HTR-8/SVneo (cell line): ENCODE results near the gene ADAMTS17.

ENCODE experiments used
- DNase-seq: peaks from one replicate; pipeline ENCODE4 v3.0.0; 2011; ENCODE audit warnings: low spot score, mixed read lengths; ENCODE audit not compliant: insufficient read length
- FAIRE-seq: peaks from 2 replicates; lab custom pipeline; 2011; peaks lifted over from hg19 to GRCh38; lab: Jason Lieb, UNC

Gene ADAMTS17

DNA sequence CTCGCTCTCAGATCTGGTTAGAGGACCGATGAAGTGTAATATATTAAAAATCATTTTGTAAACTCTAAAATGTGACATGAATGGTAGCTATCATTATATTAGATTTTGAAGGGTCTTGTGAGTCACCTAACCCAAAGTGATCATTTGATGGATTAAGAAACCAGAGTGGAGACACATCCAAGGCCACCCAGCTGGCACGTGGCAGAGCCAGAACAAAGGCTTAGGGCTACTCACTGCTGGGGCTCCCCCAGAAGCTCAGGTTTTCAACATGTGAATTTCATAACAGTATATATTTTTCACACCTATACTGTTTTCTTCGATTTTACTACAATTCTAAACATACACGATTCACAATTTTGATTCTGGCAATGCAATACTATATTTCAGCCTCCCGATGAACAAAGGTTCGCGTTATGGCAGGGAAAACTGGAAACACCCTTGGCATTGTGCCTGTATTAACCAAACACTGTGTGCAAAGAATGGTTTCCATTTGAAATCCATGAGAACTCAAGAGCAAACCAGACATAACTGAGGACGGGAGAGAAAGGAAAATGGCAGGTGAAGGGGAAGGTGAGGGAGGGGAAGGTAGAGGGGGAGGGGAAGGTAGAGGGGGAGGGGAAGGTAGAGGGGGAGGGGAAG, 88.9 kb downstream of the ADAMTS17 start:
- DNase-seq (no peak), FAIRE-seq (no peak)

DNA sequence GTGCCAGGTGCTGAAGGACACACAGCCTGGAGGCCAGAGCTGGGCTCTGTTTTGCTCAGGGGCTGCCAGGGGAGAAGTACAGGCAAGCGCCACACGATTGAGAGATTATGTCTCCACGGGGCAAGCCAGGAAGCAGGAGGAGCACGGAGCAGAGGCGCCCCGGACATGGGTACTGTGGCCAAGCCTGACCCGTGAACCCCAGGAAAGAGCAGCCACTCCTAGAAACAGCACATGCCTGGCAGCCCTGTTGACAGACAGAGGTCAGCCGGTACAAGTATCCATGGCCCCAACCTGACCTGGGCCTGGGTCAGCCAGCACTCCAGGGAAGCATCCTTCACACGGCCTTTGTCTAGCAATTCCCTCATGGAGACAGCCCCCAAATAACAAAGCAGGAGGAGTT, 89.4 kb downstream of the ADAMTS17 start:
- no peak for DNase-seq
- no peak for FAIRE-seq

DNA sequence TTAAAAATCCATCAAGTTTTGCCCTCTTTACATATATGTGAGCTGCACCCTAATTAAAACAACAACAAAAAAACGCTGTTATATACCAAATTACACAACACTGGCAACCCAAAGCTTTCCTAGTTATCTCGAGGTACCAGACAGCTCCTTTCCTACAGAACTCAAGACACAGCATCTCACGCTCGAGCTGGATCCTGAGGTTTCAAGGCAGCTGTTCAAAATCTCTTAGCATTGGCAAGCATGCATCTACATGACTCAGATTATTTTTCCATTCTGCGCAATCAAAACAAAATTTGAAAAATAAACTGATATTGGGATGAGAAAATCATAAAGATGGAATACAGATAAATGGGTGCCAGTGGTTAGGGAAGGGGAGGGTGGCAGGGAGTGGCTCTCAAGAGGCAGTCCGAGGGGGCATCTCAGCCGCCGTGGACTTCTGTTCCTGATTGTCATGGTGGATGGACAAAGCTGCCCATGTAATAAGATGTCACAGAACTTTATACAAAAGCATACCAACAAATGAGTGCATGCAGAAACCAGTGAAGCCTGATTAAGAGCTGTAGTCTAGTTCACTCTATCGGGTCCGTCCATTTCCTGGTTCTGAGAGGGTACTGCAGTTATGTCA, 91.5 kb downstream of the ADAMTS17 start:
- no peak for DNase-seq

DNA sequence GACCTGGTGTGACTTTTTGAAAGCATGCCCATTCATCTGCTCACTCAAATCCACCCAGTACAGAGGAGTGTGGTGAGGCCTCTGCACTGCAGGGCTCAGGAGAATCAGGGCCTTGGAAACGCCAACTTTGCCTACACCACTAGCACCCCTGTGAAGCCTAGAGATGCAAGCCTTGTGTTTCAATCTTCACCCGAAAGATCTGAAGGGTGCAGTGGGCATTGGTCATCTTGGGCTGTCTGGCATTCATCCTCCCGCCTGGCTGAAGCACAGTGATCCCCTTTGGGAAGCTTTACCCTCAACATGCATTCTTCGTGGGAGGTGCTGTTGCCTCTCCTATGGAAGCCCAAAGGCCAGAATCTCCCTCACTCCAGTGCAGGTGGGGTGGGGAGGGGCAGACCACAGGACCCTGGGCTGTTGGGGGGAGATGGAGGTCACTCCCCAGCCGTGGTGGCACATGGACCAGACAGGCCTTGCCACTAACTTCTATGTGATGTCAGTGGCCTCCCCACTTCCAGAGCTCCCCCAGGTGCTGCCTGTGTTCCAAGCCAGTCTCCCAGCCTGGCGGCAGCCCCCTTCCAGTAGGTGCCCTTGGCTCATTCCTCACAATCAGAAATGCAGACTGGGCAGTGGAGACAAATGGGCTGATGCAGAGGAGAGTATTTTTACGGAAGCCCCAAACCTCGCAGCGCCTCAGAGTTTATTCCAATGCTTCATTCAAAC, 92.5 kb downstream of the ADAMTS17 start:
- FAIRE-seq (no peak), DNase-seq (no peak)

More for the DNA sequence above, 91.5 kb downstream of the ADAMTS17 start:
- FAIRE-seq = no peak

DNA sequence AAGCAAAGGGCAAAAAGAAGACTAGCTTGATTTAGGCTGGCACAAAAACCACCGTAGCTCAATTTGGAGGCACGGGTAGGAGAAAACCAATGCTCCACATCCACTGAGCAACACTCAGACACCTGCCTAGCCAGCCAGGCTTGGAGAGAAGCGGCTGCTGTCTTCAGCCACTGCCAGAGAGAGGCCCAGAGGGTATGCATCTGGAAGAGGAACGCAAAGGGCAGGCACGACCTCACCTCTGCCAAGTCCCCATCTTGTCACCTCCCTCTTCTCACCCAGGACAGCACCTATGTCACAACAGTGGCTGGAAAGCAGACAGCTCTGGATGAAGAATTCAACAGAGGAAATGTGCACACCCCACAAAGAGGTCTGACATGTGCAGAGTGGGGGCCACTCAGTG, 93.5 kb downstream of the ADAMTS17 start:
- no peak for FAIRE-seq
- DNase-seq = no peak

DNA sequence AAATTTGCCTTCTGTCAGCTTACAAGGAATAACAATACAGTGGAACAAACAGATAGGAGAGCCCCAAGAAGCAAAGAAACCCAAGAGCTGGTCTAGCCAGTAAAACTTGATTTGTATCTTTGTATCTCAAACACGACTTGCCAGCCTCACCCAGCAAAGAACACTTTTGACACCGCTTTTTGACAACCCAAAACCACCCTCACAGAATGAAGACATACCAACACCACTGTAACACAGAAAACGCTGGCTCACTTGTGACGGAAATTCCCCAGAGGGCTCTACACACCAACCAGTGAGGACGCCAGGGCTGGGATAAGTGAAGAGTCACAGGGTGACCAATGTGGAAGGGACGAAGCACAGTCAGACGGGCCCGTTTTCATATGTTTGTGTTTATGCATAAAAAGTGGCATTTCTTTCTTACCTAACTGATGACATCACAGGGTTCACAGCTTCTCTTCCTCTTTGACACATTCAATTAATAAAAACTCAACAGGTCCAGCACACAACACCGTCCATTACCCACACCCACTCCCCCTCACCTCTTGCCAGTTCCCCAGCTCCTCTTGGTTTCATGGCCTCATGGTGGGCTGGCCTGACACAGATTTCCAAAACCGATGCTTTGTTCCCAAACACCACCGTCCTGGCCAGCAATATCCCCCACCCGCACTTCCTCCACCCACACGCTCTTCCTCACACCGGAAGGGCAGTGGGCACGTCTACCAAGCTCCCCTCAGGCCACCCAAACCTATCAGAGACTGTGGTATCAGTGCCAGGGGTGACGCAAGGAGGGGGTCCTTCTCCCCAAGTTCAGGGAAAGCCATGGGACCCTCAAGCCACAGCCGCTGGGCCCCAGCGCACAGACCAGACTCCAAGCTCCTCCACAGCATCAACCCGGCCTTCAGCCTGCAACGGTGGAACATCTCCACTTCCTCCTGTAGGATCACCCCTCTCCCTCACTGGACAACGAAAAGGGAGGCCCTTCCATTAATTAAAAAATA, 94.2 kb downstream of the ADAMTS17 start:
- no peak for DNase-seq

DNA sequence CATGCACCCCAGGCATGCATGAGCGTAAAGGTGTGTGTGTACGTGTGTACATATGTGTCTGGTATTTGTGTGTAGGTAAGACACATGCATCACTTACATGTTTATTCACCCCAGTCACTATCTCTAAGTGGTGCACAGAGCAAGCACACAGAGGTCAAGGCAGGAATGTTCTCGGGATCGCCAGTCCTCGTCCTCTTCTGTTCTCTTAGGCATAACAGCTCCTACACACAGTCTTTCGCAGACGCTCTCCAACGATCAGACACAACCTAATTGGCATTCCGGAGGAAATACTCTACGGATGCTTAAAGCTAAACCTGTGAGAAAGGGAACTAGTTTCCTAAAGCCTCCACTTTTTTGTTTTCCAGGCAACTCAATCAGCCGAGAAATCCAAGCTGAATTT, 95.9 kb downstream of the ADAMTS17 start:
- peak; percentile 64 for FAIRE-seq
- DNase-seq = no peak

More for the DNA sequence above, 94.2 kb downstream of the ADAMTS17 start:
- FAIRE-seq = no peak

DNA sequence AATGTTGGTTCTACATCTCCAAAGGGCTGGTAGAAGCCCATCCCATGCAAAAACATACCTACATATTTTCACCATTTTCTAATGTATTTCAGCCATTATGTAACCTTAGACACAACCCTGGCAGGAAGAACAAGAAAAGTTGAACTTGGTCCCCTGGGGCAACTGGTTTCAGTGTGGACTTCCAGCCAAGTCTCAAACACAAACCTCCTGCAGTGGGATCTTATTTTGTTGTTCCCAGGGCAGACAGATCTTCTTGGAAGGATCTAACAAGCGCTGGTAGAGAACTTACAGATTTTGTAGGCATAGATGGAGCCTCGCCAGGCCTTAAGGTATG, 96.3 kb downstream of the ADAMTS17 start:
- FAIRE-seq (no peak), DNase-seq (no peak)

DNA sequence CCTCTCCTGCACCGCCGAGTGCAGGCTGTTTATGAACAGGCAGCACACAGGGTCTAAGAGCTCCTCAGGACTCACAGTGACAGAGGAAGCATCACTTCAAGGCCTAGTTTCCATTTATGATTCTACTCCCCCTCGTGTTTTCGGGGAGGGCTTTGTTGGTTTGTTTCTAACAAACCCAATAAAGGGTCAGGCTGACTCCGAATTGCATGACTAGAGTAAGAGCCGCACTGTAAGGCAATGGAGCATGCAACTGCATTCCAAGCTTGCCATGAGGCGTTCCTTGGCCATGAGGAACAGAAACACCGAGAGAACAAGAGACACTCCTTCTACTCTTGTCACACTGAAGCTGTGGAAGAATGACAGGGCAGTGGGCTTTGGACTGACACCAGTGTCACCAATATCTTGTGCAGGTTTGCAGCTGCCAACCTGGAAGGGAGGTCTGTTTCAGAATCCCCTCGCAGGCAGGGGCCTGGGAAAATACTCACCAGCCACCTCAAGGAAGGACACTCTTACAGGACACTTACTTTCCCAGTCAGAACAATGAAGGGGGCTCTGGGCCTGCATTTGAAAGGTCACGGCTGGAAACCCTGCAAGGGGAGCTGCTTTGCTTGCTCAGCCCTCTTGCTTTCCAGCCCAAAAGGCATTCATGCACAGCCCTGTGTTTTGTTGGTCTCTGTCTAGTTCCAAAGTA, 96.8 kb downstream of the ADAMTS17 start:
- DNase-seq = no peak
- FAIRE-seq = no peak

DNA sequence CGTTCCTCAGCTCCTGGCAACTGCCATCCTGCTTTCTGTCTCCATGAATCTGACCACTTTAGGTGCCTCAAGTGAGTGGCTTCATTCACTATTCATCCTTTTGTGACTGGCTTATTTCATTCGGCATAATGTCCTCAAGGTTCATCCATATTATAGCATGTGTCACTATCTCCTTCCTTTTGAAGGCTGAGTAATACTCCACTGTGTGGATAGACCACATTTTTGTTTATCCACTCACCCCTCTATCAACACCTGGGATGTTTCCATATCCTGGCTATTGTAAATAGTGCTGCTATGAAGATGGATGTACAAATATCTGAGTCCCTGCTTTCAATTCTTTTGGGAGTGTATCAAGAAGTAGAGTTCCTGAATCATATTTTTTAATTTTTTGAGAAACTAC, 98.8 kb downstream of the ADAMTS17 start:
- DNase-seq = no peak
- no peak for FAIRE-seq

DNA sequence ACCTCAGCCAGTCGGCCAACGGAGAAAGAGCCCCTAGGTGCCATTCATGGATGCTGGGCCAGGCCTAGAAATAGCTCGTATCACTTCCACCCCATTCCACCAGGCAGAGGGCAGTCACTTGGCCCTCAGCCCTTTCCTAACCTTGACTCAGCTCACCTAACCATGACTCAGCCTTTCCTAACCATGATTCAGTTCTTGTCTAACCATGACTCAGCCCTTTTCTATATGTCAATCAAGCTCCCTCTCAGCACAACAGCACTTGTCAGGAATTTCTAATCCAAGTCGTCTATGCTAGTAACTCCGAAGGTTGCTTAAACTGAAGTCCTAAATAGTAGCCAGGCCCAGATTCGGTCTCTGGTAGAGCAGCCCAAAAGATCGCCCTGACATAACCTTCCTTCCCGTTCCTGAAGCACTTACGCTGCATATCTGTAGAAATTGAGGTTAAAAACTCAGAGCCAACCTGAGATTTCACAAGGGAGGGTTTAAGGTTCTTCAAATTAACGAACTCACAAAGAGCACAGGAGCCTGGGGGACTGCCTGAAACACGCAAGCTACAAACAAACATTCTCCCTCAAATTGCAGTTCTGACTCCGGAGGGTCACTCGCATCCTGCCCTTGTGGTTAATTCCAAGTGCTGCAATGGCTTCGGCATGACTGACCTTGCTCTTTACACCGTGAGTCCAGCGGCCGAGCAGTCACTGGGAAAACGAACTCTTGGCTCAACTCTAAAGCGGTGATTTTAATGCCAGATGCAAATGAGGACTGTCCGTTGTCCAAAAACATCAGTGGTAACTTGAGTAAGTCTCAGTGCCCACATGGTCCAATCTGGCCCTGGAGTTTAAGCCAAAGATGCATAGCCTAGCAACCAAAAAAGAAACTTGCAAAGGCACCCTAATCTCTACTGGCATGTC, 99.9 kb downstream of the ADAMTS17 start:
- FAIRE-seq (no peak), DNase-seq (peak; percentile 34)

DNA sequence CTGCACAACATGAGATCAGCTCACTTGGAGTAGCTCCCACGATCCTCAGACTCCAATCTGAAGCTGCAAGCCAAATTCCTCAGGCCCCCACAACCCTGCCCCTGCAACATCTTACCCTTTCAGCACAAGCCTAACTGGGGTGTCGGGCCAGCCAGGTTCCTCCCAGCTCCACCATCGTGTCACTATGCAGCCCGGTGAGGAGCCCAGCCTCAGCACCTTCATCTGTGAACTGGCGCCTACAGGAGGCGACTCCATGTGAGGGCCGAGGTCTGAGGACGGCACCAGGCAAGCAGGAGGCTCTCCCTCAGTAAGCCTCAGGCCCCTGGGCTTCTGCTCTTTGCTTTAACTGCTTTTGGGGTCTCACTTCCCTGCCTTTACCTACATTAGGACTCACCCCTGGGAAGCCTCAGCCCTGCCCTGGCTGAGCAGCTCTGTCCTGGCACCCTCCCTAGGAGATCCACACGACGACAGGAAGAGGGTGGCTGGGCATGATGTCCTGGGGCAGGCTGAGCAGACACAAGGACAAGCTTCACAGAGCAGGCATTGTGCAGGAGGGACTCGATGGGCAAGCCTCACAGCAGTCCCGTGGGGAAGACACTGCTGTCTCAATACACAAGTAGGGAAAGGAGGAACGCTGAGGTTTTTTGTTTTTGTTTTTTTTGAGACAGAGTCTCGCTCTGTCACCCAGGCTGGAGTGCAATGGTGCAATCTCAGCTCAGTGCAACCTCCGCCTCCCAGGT, 104.6 kb downstream of the ADAMTS17 start:
- no peak for FAIRE-seq
- DNase-seq = no peak

DNA sequence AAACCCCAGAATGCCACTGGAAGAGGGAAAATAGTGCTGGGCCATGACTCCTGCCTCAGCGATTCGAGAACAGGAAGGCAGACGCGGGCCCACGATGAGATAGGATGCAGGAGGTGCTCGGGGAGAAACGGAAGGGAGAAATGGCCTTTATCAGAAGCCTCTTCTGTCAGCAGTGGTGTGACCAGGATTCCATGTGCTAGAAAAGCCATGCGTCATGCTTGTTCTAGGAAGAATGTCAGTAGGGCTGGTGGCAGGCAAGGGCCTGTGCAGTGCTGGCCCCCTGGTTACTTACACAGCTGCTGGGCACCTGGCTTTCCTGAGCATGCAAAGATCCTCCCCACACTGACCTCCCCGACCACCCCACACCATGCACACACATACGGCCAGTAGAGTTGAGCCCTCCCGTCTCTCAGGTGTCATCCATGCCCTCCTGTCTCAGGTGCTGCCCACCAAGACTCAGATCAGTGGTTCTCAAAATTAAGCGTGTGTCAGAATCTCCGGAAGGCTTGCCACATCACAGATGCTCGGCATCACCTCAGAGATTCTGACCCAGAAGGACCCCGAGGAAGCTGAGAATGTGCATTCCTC, 106.7 kb downstream of the ADAMTS17 start:
- DNase-seq (no peak), FAIRE-seq (no peak)

DNA sequence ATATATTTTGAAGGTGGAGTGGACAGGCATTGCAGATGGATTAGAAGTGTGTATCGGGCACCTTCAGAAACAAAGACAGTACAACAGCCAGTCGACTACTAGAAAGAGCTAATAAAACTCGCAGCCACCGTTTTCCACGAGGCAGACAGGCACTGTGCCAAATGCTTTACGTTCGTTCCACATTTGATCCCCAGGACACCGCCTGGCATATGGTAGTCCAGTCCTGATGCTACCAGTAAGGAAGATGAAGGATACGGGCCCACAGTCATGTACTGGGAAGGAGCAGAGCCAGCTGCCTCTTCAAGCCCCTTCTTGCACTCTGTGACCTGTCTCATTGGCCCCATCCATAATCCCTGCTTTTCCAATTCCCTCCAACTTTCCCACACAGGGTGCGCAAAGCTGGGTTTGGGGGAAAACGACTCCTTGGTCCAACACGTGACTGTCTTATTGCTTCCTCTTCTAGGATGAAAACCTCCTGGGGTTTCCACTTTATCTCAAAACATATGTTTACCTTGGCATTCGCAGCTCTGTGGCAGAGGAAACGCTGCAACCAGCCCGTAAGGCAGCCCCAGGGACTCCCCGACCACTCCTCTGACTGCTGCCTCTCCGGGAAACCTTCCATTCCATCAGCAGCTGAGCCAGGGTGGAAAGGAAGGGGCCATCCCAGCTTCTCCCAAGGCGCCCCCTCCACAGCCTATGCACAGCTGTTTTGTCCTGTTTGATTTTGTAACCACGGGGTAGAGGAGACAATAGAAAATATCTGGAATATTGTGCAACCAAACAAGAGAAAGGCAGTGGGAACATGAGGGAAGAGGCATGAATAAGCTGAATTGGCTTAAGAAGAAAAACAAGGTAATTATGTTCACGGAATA, 107.4 kb downstream of the ADAMTS17 start:
- FAIRE-seq (no peak), DNase-seq (no peak)

DNA sequence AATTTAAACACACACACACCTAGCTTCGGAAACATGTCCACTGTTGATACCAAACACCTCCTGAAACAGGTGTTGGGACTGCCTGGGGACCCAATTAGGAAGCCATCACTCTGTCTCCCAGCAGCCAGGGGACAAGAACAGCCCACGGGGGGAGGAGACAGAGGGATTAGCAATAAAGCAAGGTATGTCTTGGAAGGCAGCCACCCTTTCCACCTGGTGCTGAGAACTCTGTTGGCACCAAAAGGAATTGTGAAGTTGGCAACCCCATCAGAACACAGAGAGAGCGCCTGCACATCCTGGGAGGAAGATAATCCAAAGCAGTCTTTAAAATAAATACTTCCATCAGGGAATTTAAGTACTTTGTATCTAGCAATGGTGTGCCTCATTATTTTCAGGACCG, 111.0 kb downstream of the ADAMTS17 start:
- FAIRE-seq (no peak), DNase-seq (no peak)

DNA sequence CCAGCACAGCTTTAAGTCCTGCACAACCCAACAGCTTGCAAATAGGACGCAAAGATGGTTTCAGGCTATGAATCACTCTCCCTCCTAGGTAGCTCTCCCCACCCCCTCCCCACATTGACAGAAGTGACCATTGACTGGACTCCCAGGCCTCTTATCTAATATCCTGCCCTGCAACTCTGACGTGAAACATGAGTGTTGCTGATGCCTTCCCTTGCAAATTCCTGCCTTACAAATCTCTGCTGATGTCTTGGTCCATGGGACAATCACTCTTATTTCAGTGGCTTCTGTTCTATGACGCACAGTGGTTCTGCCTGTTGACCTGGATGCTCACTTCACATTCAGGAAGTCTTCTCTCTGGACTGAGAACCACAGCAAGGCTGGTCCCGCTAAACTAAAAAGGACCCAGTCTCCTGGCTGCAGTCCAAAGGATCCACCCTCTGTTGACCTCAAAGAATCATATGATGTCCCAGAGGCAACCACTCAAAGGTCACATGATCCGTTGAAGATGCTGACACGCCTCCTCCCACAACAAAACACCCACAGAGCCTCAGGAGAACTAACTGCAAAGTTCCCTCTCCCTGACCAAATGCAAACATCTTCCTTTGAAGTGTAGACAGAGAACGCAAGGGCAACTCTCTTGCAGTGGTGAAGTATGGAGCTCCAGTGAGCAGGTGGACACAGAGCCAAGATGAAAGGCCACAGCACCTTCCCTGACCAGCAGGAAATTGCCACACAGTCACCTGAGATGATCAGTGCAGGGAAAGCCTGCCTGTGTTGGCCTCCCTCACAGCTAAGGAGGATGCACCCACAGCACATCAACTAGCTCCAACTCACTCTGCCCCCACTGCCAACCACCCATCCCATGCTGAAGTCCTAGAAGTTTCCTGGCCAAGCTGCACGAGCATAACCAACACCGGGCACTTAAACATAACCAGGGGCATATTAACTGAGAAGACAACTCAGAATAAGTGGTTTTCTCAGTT, 112.3 kb downstream of the ADAMTS17 start:
- FAIRE-seq (no peak), DNase-seq (no peak)
